Measurements from ENCODE around the gene MS4A10.

The MS4A10 gene

GRCh38 chr11:60825118-60825517, 40.0 kb downstream of the MS4A10 start:
- no peak for DNase-seq (ENCODE audit: low read depth in 2 of 2)

DNA sequence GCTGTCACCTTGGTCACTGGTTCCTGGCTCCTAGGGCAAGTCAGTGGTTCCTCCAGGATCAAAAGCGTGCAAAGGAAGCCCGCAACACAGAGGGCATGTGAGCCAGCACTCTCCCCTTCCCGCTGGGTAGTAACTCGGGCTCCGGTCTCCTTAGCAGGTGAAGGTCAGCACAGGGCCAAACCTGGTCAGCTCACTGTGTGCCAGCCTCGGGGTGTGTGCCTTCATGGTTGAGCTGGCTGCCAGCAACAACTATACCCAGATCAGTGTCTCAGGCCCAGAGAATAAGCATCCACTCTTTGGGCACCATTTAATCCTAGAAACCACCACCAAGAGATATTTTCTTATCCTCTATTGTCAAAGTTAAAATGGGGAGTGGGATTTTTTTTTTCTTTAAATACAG, 40.7 kb downstream of the MS4A10 start:
- DNase-seq (ENCODE audit: low read depth in 2 of 2): no peak

DNA sequence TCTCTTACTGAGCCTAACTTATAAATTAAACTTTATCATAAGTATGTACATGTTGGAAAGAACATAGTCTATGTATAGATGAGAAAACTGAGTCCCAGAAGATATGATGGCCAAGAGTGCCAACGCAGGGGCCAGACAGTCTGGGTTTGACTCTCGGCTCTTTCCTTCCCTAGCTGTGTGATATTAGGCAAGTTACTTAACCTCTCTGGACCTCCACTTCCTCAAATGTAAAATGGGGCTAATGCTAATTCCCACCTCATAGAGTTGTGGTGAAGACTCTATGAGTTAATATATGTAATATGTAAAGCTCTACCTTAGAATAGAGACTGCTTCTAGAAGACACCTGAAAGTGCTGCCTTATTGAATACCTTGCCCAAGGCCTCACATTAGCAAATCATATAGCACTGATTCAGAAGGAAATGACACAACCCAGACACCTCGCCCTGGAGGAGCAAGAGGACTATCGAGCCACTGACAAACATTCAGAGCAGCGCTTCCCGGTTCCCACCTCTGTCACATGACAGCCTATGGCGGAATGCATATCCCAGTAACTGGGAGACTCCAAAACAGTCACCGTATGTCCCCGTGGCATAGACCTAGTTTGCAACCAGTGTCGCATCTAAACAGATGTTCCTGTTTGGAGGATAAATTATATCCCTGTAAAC, 45.5 kb downstream of the MS4A10 start:
- DNase-seq (ENCODE audit: low read depth in 2 of 2): no peak

DNA sequence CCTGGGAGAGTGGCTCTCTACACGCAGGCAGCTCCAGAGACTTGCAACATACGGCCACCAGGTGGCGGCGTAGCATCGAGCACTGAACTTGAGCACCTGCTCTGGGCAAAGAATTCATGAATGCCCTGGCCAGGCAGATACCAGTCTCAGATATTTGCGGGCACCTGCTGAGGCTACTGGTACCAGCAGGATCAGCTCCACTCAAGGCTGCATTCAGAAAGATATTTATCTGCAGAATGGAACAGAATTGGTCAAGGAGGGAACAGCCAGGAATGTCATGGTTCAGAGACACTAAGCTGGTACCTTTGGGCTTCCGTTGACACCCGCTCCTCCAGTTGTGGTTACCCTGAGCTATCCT, 46.0 kb downstream of the MS4A10 start:
- peak; percentile 59 to 79 for DNase-seq (ENCODE audit: low read depth in 2 of 2)

- DNase-seq (ENCODE audit: low read depth in 2 of 2): no peak
Measured at GRCh38 chr11:60831501-60832079, 46.5 kb downstream of the MS4A10 start.

DNA sequence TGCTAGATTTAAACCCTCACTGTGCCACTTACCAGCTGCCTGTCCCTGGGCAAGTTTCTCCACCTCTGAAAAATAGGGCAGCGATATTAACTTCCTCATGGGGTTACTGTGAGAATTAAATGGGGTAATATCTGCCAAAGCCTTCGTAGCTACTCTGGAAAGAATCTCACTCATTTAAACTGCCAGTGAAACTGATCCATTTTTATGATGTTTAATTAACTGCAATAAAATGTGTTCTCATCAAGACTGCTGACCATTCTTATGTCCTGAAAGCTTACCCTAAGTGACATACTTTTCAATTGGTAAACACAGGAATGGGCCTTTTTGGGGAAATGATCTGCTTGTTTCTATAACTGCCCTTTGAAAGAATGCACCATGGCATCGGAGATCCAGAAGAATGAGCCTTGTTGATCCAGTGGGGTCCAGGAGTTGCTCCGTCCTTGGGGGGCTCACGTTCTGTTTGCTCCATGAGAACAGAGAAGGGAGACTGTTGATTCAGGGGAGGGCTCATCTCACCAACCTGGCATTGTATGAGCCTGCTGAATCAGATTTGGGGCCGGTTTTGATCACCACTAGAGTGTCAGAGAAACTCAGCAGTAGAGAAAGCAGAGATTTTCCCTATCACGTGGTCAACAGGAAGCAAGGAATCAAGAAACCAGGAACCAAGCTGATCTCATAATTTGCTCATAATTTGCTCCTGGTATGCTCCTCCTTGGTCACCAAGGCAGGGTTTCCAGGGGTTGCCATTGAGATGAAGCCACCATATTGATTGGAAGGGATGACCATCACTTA, 49.8 kb downstream of the MS4A10 start:
- no peak for DNase-seq (ENCODE audit: low read depth in 2 of 2)

DNA sequence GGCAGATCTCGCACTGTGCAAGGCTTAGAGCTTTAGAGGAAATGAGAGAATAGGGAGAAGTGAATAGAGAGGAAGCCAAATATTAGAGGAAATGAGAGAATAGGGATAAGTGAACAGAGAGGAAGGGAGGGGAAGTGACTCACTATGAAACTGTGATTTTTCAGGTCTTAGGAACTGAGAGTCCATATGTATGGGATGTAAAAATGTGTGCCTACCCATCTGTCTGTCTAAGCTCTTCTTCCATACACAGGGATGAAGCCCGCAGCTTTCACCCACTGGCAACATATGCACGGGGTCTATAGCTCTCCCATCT, 50.4 kb downstream of the MS4A10 start:
- no peak for DNase-seq (ENCODE audit: low read depth in 2 of 2)

DNA sequence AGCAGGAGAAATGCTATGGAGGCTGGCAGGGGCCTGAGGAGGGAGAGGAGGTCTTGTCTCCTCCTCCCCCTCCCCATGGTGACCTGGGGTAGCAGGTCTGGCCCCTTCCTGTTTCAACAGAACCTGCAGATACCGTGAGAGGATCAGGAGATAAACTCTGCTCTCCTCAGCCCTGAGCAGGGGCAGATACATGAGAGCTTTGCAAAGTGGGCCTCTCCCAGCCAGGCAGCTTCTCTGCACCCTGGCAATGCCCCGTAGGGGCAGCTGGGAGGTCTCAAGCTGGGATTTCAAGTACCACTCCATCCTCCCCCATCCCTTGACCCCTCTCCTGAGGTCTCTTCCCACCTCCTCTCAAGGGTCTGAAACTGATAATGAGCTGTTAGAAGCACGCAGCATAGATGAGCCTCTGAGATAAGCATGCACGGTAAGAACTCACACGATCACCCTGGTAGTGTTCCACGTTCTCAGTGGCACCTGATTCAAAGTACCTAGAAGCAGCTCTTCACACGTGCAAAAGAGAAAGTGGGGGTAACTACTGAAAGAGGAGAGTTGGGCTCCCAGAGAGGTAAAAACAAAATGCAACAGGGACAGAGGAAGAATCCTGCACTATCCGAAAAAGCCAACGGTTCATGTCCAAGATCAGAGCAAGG, 51.9 kb downstream of the MS4A10 start:
- DNase-seq (ENCODE audit: low read depth in 2 of 2): no peak

- no peak for DNase-seq (ENCODE audit: low read depth in 2 of 2)
Measured at GRCh38 chr11:60838132-60838531, 53.0 kb downstream of the MS4A10 start.

DNA sequence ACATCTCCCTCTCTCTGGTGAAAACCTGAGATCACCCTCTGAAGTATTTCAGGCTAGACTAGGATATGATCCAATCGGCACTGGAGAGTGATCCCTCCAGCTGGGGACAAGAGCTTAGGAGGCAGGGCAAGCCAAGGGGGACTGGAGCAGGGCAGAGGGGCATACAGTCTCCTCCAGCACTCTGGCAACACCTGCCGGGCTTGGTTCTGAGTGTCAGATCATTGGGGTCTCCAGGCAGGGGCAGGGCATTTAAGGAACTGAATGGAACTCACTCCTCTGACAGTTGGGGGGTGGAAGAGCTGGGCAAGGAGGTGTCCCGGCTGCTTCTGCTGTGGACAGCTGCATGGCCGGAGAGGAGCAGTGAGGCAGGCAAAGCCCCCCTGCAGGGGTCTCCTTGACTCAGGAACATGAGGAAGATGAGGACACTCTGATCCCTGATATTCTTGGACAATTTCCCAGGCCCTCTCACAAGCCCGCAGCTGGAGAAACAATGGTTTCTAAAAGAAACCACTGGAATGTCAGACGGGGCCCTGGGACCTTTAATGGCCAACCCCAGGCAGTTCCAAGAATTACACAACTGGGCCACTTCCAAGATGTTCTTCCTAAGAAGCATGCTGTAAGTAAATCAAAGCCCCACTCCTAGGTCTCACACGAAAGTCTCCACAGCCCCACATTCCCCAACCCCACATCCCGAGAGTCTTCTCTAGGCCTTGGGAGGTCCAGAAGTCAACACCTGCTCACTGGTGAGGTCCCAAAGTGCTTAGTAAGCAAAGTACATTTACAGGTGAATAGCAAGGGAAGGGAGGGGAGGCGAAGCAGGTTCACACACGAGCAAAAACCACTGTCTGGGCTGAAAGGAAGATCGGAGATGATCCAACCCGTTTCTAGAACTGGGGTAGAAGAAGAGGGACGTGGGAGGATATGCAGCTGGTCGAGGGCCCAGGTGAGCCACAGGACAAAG, 55.6 kb downstream of the MS4A10 start:
- DNase-seq (ENCODE audit: low read depth in 2 of 2): no peak

GRCh38 chr11:60841797-60842667, 56.9 kb downstream of the MS4A10 start, which contains the start of gene CCDC86:
Gene CCDC86, plus strand, starts transcription at chr11:60842113. Its CDS starts 12 bp downstream, at chr11:60842125.
- DNase-seq (ENCODE audit: low read depth in 2 of 2): peak; percentile 98

DNA sequence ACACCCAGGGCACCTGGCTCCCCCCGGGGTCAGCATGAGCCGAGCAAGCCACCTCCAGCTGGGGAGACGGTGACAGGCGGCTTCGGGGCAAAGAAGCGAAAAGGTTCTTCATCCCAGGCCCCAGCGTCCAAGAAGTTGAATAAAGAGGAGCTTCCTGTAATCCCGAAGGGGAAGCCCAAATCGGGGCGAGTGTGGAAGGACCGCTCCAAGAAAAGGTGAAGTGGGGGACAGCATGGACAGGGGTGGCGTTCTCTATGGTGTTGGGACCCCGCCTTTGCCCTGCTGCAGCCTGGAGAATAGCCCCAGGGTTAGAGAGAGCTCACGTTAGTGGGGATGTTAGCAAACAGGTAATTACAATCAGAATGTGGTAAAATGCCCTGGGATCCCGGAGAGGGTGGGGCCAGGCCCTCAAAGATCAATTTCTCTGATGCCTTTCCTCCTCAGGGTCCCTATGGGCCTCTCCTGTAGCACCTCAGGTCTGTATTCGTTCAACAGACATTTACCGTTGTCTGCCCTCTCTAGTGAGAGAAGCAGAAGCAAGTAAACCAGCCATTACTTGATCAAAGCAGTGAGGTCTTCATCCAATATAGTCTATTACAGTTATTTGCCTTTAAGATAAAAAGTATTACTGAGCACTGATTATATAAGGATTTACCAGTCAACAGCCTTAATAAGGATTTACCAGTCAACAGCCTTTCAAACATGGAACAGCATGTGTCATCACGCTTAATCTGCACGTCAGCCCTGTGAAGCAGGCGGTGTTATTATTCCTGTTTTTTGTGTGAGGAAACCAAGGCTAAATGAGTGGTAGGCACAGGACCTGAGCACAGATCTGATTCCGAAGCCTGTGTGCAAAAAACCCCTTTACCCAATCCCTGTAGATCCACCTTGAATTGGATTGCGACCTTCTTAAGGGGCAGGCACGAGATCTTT, 57.8 kb downstream of the MS4A10 start:
- DNase-seq (ENCODE audit: low read depth in 2 of 2): peak in 1 of 2 experiments; percentile 7

- DNase-seq (ENCODE audit: low read depth in 2 of 2): no peak
Measured at GRCh38 chr11:60844045-60844869, 59.1 kb downstream of the MS4A10 start.

DNA sequence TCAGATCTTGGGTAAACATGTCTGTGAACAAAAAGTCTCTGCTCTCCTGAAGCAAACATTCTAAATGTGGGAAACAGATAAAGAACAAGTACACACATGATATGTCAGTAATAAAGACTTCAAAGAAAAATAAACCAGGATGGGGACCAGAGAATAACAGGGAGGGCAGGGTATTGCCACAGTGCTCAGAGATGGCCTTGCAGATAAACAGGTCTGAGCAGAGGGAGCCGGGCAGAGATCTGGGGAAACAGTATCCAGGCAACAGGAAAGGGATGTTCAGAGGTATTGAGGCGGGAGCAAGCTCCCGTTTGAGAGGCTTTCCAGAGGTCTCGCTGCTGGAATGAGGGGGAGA, 59.7 kb downstream of the MS4A10 start:
- no peak for DNase-seq (ENCODE audit: low read depth in 2 of 2)

- DNase-seq (ENCODE audit: low read depth in 2 of 2): no peak
Measured at GRCh38 chr11:60845338-60845737, 60.2 kb downstream of the MS4A10 start.

GRCh38 chr11:60847281-60847680, 62.1 kb downstream of the MS4A10 start:
- no peak for DNase-seq (ENCODE audit: low read depth in 2 of 2)

DNA sequence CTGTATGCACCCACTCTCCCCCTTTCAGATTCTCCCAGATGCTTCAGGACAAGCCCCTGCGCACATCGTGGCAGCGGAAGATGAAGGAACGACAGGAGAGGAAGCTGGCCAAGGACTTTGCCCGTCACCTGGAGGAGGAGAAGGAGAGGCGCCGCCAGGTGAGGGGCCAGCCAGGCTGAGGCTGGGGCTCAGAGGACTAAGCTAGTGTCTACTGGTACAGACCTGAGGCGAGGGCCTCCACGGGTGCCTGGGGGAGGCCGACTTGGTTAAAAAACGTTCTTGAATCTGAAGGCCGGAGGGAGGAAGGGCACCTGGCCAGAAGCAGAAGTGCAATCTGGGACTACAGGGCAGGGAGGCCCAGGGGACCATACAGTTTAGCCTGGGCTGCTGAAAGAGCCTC, 62.8 kb downstream of the MS4A10 start:
- no peak for DNase-seq (ENCODE audit: low read depth in 2 of 2)

DNA sequence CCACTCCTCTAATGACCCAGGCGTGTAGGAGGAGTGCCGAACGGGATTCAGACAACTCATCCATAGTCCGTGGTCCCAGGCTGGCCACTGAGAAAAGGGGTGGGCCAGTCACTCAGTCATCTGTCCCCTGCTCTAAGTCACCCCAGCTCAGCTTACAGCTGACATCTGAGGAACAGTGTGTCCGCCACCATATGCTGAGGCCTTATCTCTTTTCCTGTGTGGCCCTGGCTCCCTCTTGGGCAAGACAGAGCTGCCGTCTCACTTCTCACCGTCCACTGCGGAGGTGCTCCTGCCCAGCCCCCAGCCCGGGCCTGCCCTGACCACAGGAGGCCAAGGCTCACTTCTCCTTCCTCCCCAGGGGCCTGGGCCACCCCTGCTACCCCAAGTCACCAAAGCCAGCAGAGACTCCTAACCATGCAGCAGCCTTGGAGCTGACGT, 63.6 kb downstream of the MS4A10 start:
- no peak for DNase-seq (ENCODE audit: low read depth in 2 of 2)
